Measurements from ENCODE around the gene CEP126. TPM values are rescaled to one million over a fixed set of nuclear protein-coding genes. Genes with fewer than 3 reads are reported as not detected.
"Not testable (repeated sequence)": the region's sequence is repeated elsewhere in the genome, so short reads cannot be mapped to it uniquely, and the experiment has no call there.

Gene CEP126
- total RNA-seq, 6 experiments from 2014 or later = 1.8 to 2.4 (median 2.1) TPM

DNA sequence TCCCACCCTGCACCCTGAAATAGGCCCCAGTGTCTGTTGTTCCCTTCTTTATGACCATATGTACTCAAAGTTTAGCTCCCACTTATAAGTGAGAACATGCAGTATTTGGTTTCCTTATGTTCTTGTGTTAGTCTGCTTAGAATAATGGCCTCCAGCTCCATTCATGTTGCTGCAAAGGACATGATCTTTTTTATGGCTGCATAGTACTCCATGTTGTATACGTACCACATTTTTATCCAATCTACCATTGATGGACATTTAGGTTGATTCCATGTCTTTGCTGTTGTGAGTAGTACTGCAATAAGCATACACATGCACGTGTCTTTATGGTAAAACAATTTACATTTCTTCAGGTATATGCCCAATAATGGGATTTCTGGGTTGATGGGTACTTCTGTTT is 60.9 kb downstream of the CEP126 start:
- Mint-ChIP-seq H3K36me3 (ENCODE audit: low read depth) (no peaks in the 10 kb centered on the region), H3K27ac (no peak overlapping the region), H3K9me3 (no peaks in the 10 kb centered on the region), H3K4me3 (no peak overlapping the region), H3K4me1 (ENCODE audit: low read depth) (peaks cover 7% of the 10 kb centered on the region; the same call in 1 of the 2 replicates), H3K27me3 (ENCODE audit: insufficient read depth) (no peaks in the 10 kb centered on the region)
- no peak for DNase-seq
- TF ChIP-seq, protein P1, sequence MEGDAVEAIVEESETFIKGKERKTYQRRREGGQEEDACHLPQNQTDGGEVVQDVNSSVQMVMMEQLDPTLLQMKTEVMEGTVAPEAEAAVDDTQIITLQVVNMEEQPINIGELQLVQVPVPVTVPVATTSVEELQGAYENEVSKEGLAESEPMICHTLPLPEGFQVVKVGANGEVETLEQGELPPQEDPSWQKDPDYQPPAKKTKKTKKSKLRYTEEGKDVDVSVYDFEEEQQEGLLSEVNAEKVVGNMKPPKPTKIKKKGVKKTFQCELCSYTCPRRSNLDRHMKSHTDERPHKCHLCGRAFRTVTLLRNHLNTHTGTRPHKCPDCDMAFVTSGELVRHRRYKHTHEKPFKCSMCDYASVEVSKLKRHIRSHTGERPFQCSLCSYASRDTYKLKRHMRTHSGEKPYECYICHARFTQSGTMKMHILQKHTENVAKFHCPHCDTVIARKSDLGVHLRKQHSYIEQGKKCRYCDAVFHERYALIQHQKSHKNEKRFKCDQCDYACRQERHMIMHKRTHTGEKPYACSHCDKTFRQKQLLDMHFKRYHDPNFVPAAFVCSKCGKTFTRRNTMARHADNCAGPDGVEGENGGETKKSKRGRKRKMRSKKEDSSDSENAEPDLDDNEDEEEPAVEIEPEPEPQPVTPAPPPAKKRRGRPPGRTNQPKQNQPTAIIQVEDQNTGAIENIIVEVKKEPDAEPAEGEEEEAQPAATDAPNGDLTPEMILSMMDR (IDR thresholded peaks at IDR 0.05) = no peak

DNA sequence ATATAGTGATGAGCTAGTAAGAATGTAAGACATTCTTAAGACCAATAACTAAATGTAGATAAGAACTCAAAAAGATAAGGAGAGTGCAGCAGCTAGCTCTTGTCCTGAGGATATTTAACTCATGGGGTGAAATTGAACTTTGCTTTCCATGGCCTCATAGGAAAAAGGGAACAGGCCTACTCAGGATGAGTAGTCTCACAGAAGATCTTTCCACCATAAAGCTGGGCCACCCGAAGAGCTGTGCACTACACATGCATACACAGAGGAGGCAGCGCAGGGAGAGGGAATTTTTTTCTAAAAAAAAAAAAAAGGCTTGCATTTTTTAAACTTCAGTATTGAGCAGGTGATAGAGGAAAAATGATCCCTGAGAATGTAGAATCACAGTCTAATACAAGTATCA is 72.6 kb downstream of the CEP126 start:
- DNase-seq = no peak
- Mint-ChIP-seq H3K4me3 (no peak overlapping the region), H3K4me1 (ENCODE audit: low read depth) (no peaks in the 10 kb centered on the region), H3K9me3 (no peaks in the 10 kb centered on the region), H3K27ac (no peak overlapping the region; the same call in 1 of the 2 replicates), H3K36me3 (ENCODE audit: low read depth) (no peaks in the 10 kb centered on the region), H3K27me3 (ENCODE audit: insufficient read depth) (no peaks in the 10 kb centered on the region)
- TF ChIP-seq, protein P1 (IDR thresholded peaks at IDR 0.05) = no peak

DNA sequence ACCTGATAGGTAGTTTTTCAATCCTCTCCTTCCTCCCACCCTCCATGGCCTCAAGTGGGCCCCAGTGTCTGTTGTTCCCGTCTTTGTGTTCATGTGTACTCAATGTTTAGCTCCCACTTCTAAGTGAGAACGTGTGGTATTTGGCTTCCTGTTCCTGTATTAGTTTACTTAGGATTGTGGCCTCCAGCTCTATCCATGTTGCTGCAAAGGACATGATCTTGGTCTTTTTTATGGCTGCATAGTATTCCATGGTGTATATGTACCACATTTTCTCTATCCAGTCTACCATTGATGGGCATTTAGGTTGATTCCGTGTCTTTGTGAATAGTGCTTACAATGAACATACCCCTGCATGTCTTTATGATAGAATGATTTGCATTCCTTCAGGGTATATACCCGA is 78.4 kb downstream of the CEP126 start:
- no peaks in the 10 kb centered on the region for H3K9me3 Mint-ChIP-seq
- H3K36me3 Mint-ChIP-seq (ENCODE audit: low read depth) = peaks cover 5% of the 10 kb centered on the region; the same call in 1 of the 2 replicates
- H3K4me1 Mint-ChIP-seq (ENCODE audit: low read depth) = no peaks in the 10 kb centered on the region
- no peak for DNase-seq
- peaks cover under 1% of the 10 kb centered on the region; the same call in 1 of the 2 replicates for H3K27me3 Mint-ChIP-seq (ENCODE audit: insufficient read depth)
- TF ChIP-seq, protein P1 (IDR thresholded peaks at IDR 0.05) = no peak
- no peak overlapping the region for H3K27ac Mint-ChIP-seq
- no peak overlapping the region for H3K4me3 Mint-ChIP-seq

DNA sequence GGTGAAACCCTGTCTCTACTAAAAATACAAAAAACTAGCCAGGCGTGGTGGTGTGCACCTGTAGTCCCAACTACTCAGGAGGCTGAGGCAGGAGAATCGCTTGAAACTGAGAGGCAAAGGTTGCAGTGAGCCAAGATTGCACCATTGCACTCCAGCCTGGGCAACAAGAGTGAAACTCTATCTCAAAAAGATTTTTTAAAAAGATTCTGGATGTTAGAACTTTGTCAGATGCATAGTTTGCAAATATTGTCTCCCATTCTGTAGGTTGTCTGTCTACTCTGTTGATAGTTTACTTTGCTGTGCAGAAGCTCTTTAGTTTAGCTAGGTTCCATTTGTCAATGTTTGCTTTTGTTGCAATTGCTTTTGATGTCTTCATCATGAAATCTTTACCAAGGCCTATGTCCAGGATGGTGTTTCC is 79.3 kb downstream of the CEP126 start:
- H3K27me3 Mint-ChIP-seq (ENCODE audit: insufficient read depth); H3K9me3 Mint-ChIP-seq; DNase-seq; H3K36me3 Mint-ChIP-seq (ENCODE audit: low read depth); H3K4me1 Mint-ChIP-seq (ENCODE audit: low read depth); H3K4me3 Mint-ChIP-seq; H3K27ac Mint-ChIP-seq: not testable (repeated sequence)

DNA sequence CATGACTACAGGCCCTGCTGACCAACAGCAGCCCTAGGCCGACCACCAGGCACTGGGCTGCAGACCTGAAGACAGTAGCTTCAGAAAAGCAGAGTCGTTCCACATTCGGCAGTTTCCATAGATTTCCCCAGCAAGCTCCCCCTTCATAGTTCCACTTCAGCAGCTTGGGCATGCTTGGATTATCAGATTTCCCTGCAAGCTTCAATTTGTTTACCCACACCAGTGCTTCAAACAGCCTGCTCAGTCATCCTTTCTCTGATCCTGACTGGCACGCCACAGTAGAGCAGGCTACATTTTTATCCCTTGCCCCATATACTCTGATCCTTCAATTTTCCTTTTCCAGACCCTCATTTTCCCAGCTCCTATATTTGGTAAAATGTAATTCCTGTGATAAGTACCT is 81.3 kb downstream of the CEP126 start:
- no peak for DNase-seq
- H3K27ac Mint-ChIP-seq = no peak overlapping the region

DNA sequence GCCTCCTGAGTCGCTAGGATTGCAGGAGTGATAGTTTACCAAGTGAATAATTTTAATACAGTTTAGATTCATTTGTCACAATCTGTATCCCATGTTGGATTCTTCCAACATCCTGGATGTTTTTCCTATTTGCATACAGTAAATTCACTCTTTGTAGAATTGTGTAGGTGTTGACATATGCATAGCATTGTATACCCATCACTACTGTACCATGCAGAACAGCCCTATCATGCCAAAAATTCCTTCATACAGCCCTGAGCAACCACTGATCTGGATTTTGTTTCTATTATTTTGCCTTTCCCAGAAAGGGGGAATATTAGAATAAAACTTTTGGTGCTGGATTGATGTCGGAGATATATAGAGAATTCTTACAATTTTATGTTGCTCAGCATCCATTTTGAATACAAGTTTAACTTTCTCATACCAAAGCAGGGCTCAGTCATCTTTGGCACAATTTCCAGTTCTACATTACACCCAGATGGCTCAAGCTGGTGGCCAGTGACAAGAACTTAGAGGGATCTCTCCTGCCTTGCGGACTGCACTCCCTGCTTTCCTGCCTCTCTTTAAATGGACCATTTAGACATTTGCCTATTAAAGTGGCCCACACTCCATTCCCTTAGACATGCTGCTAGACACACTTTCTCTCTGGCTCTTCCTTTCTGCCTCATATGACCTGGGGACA is 87.0 kb downstream of the CEP126 start:
- DNase-seq = no peak
- Mint-ChIP-seq H3K27me3 (ENCODE audit: insufficient read depth) (peaks cover 2% of the 10 kb centered on the region; the same call in 1 of the 2 replicates), H3K36me3 (ENCODE audit: low read depth) (no peaks in the 10 kb centered on the region), H3K4me3 (no peak overlapping the region), H3K27ac (no peak overlapping the region), H3K4me1 (ENCODE audit: low read depth) (no peaks in the 10 kb centered on the region), H3K9me3 (no peaks in the 10 kb centered on the region)
- TF ChIP-seq, protein P1 (IDR thresholded peaks at IDR 0.05) = no peak

More for the DNA sequence above, 81.3 kb downstream of the CEP126 start:
- no peaks in the 10 kb centered on the region for H3K9me3 Mint-ChIP-seq
- peaks cover 2% of the 10 kb centered on the region; the same call in 1 of the 2 replicates for H3K27me3 Mint-ChIP-seq (ENCODE audit: insufficient read depth)
- no peak overlapping the region for H3K4me3 Mint-ChIP-seq
- peaks cover 5% of the 10 kb centered on the region; the same call in 1 of the 2 replicates for H3K36me3 Mint-ChIP-seq (ENCODE audit: low read depth)
- H3K4me1 Mint-ChIP-seq (ENCODE audit: low read depth) = no peaks in the 10 kb centered on the region
- TF ChIP-seq, protein P1 (IDR thresholded peaks at IDR 0.05) = no peak
